Spleen (tissue), 7 donors: ENCODE results near the gene STK39.

Source experiments
- POLR2A ChIP-seq, 3 donors: fragments of 450-650 bp; IDR thresholded peaks; one replicate each; pipeline ENCODE4 v1.5.1; 2017; ENCODE audit warnings: antibody characterized with exemption in 3 of 3, mild to moderate bottlenecking in 1 of 3
- POLR2AphosphoS5 ChIP-seq, 3 donors: sonication (generic); formaldehyde crosslinking; IDR thresholded peaks; one replicate each; pipeline ENCODE4 v1.5.1; 2017; ENCODE audit warnings: antibody characterized with exemption in 3 of 3
- TF ChIP-seq, protein P1 (sequence below), 11 experiments: fragments of 200-600 bp in 7 of 11; fragments of 450-650 bp in 4 of 11; sonication (generic) in 4 of 11; IDR thresholded peaks in 8 of 11; conservative IDR thresholded peaks in 3 of 11; 1 replicate in 7 of 11; 2 replicates in 4 of 11; pipeline versions ENCODE4 v1.4.0 to v1.8.0; 2016 to 2021; ENCODE audit warnings: antibody characterized with exemption in 11 of 11, inconsistent platforms in 4 of 11, mild to moderate bottlenecking in 1 of 11
- donor health status: DM: no; HTN: no; CAD: no; lungs with moderate emphysema.
- donor health status: DM: no; HTN: no; CAD: no.
- donor health status: DM: no; HTN: no; CAD: no.

GRCh38 chr2:168060986-168061750 lies 186.2 kb downstream of the STK39 start:
- TF ChIP-seq, protein P1, sequence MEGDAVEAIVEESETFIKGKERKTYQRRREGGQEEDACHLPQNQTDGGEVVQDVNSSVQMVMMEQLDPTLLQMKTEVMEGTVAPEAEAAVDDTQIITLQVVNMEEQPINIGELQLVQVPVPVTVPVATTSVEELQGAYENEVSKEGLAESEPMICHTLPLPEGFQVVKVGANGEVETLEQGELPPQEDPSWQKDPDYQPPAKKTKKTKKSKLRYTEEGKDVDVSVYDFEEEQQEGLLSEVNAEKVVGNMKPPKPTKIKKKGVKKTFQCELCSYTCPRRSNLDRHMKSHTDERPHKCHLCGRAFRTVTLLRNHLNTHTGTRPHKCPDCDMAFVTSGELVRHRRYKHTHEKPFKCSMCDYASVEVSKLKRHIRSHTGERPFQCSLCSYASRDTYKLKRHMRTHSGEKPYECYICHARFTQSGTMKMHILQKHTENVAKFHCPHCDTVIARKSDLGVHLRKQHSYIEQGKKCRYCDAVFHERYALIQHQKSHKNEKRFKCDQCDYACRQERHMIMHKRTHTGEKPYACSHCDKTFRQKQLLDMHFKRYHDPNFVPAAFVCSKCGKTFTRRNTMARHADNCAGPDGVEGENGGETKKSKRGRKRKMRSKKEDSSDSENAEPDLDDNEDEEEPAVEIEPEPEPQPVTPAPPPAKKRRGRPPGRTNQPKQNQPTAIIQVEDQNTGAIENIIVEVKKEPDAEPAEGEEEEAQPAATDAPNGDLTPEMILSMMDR (IDR thresholded peaks at IDR 0.05 in 8 of 11, conservative IDR thresholded peaks at IDR 0.05 in 3 of 11) = no peak
- TF ChIP-seq POLR2A (IDR thresholded peaks at IDR 0.05) (no peak), POLR2AphosphoS5 (IDR thresholded peaks at IDR 0.05) (no peak)
